Fibroblast of lung (primary cell): Measurements from ENCODE around the gene WDFY3. TPM values are rescaled to one million over a fixed set of nuclear protein-coding genes. Genes with fewer than 3 reads are reported as not detected.
A peak's percentile ranks its signal among the peaks of the same experiment; 100 is the strongest.

Experiments
- DNase-seq, 2 donors: peaks; one replicate each; pipeline versions ENCODE4 v3.0.0 to v3.0.0-alpha.2; 2010; ENCODE audit warnings: low read depth in 2 of 2
- H2AFZ ChIP-seq: 2 replicates; pipeline ENCODE4 v1.5.1; 2012; ENCODE audit warnings: low read length, control low read depth, inconsistent platforms
- H3K27ac ChIP-seq: 2 replicates; pipeline ENCODE4 v1.5.1; 2011; ENCODE audit warnings: low read length, control low read depth; ENCODE audit not compliant: insufficient read depth
- H3K27me3 ChIP-seq: 2 replicates; pipeline ENCODE4 v1.5.1; 2011; ENCODE audit warnings: mild to moderate bottlenecking, low read length; ENCODE audit not compliant: control insufficient read depth, insufficient read depth
- H3K36me3 ChIP-seq: 2 replicates; pipeline ENCODE4 v1.5.1; 2011; ENCODE audit warnings: low read length; ENCODE audit not compliant: control insufficient read depth, insufficient read depth
- H3K4me1 ChIP-seq: 2 replicates; pipeline ENCODE4 v1.5.1; 2011; ENCODE audit warnings: low read length; ENCODE audit not compliant: control insufficient read depth, insufficient read depth; ENCODE audit errors: extremely low read depth
- H3K4me2 ChIP-seq: 2 replicates; pipeline ENCODE4 v1.5.1; 2011; ENCODE audit warnings: low read length, control low read depth; ENCODE audit not compliant: insufficient read depth; ENCODE audit errors: extremely low read depth
- H3K4me3 ChIP-seq, 4 experiments: fragments of 200-600 bp in 1 of 4; sonication (generic) in 1 of 4; replicated peaks in 1 of 4; 2 replicates each; pipeline ENCODE4 v1.5.1; 2011 to 2016; ENCODE audit warnings: low read length in 4 of 4, low read depth in 3 of 4, mild to moderate bottlenecking in 3 of 4, control low read depth in 2 of 4, inconsistent platforms in 1 of 4, mixed read lengths in 1 of 4; ENCODE audit not compliant: insufficient read depth in 1 of 4; ENCODE audit errors: control extremely low read depth in 1 of 4
- H3K79me2 ChIP-seq: 2 replicates; pipeline ENCODE4 v1.5.1; 2012; ENCODE audit warnings: mild to moderate bottlenecking, low read length, inconsistent platforms; ENCODE audit not compliant: control insufficient read depth, insufficient read depth
- H3K9ac ChIP-seq: 2 replicates; pipeline ENCODE4 v1.5.1; 2011; ENCODE audit warnings: mild to moderate bottlenecking, low read length, control low read depth; ENCODE audit not compliant: insufficient read depth
- H3K9me3 ChIP-seq: 2 replicates; pipeline ENCODE4 v1.5.1; 2012; ENCODE audit warnings: low read depth, low read length; ENCODE audit not compliant: control insufficient read depth, insufficient read depth
- H4K20me1 ChIP-seq: 2 replicates; pipeline ENCODE4 v1.5.1; 2011; ENCODE audit warnings: low read length; ENCODE audit not compliant: control insufficient read depth, insufficient read depth; ENCODE audit errors: extremely low read depth
- EZH2 ChIP-seq: IDR thresholded peaks from 2 replicates; pipeline ENCODE4 v1.5.1; 2012; ENCODE audit warnings: low read length, control low read depth, mild to moderate bottlenecking; ENCODE audit errors: missing control alignments
- polyA plus RNA-seq, 2 donors: library from polyadenylated mRNA; depleted of rRNA in 1 of 2; stranded (reverse) in 1 of 2; unstranded in 1 of 2; fragments of >200 nt; gene quantifications; 2 replicates each; pipeline ENCODE4 v1.2.1, GENCODE V29; 2011 to 2012; ENCODE audit warnings: missing spikeins in 1 of 2
- total RNA-seq: library from RNA; depleted of rRNA; stranded (reverse); fragments of >200 nt; gene quantifications from 2 replicates; pipeline ENCODE4 v1.2.1, GENCODE V29; 2014
- TF ChIP-seq, protein P1 (sequence below), 2 donors: IDR thresholded peaks in 1 of 2; conservative IDR thresholded peaks in 1 of 2; 1 replicate in 1 of 2; 2 replicates in 1 of 2; pipeline ENCODE4 v1.5.1; 2011 to 2012; ENCODE audit warnings: low read length in 2 of 2, control low read depth in 1 of 2, inconsistent platforms in 1 of 2, low read depth in 1 of 2, mild to moderate bottlenecking in 1 of 2

WDFY3 gene
- total and polyA plus RNA-seq, 2 donors (not counting 1 experiment from before 2014, with no cell fraction given) = 26.8 to 88.8 TPM

DNA sequence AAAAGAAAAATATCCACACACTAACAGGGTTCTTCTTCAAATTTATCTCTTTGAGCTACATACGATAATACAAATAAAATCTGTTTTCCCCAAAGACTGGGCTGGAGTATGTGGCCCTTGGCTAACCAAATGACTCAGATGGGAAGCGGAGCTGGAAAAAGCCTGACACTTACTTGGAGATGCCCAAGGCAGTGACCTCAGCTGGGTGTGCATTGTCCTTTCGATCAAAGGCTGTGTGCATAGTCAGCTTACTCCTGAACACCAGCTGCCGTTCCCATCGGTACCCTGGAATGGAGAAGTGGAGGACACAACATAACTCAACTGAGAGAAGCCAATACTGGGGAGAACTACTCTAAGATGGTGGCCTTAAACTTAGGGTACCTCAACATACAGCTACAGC lies 288.5 kb downstream of the WDFY3 start:
- Histone ChIP-seq H3K36me3 (peaks cover 13% of the 10 kb centered on the region), H4K20me1 (no peaks in the 10 kb centered on the region), H3K27me3 (no peaks in the 10 kb centered on the region), H3K9ac (no peak overlapping the region), H3K4me2 (no peak overlapping the region), H3K27ac (no peak overlapping the region), H3K4me3 (no peak overlapping the region), H3K79me2 (no peaks in the 10 kb centered on the region), H3K4me1 (peaks cover 6% of the 10 kb centered on the region), H3K9me3 (no peaks in the 10 kb centered on the region), H2AFZ (no peak overlapping the region)
- no peak for DNase-seq
- TF ChIP-seq, protein P1, sequence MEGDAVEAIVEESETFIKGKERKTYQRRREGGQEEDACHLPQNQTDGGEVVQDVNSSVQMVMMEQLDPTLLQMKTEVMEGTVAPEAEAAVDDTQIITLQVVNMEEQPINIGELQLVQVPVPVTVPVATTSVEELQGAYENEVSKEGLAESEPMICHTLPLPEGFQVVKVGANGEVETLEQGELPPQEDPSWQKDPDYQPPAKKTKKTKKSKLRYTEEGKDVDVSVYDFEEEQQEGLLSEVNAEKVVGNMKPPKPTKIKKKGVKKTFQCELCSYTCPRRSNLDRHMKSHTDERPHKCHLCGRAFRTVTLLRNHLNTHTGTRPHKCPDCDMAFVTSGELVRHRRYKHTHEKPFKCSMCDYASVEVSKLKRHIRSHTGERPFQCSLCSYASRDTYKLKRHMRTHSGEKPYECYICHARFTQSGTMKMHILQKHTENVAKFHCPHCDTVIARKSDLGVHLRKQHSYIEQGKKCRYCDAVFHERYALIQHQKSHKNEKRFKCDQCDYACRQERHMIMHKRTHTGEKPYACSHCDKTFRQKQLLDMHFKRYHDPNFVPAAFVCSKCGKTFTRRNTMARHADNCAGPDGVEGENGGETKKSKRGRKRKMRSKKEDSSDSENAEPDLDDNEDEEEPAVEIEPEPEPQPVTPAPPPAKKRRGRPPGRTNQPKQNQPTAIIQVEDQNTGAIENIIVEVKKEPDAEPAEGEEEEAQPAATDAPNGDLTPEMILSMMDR (conservative IDR thresholded peaks at IDR 0.05 in 1 of 2, IDR thresholded peaks at IDR 0.05 in 1 of 2; ENCODE audit: low read depth in 1 of 2, low read length in 2 of 2) = no peak
- TF ChIP-seq EZH2 = no peak

DNA sequence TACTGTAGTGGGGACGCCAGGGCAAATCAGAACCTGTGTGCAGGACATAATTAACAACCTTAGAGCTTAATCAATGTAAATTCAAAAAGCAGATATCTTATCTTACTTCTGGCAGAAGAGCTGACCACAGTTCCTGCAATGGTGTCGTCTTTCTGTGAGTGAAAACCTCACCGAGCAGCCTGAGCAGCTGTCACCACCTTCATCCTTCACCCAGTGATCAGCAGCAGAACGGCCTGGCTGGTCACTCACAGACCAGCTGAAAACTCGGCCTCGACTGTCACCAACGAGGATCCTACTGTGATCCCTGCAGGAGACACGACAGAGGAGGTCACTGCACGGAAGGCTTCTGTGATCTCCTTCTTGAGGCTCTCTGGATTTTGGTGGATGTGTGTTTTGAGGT lies 289.4 kb downstream of the WDFY3 start:
- Histone ChIP-seq H3K27ac (no peak overlapping the region), H3K9ac (no peak overlapping the region), H4K20me1 (no peaks in the 10 kb centered on the region), H3K4me2 (no peak overlapping the region), H3K36me3 (peaks cover 13% of the 10 kb centered on the region), H3K27me3 (no peaks in the 10 kb centered on the region), H3K4me1 (peaks cover 6% of the 10 kb centered on the region), H2AFZ (no peak overlapping the region), H3K4me3 (no peak overlapping the region), H3K79me2 (no peaks in the 10 kb centered on the region), H3K9me3 (no peaks in the 10 kb centered on the region)
- TF ChIP-seq, protein P1 (conservative IDR thresholded peaks at IDR 0.05 in 1 of 2, IDR thresholded peaks at IDR 0.05 in 1 of 2; ENCODE audit: low read depth in 1 of 2, low read length in 2 of 2) = no peak
- no peak for TF ChIP-seq EZH2
- DNase-seq = no peak

DNA sequence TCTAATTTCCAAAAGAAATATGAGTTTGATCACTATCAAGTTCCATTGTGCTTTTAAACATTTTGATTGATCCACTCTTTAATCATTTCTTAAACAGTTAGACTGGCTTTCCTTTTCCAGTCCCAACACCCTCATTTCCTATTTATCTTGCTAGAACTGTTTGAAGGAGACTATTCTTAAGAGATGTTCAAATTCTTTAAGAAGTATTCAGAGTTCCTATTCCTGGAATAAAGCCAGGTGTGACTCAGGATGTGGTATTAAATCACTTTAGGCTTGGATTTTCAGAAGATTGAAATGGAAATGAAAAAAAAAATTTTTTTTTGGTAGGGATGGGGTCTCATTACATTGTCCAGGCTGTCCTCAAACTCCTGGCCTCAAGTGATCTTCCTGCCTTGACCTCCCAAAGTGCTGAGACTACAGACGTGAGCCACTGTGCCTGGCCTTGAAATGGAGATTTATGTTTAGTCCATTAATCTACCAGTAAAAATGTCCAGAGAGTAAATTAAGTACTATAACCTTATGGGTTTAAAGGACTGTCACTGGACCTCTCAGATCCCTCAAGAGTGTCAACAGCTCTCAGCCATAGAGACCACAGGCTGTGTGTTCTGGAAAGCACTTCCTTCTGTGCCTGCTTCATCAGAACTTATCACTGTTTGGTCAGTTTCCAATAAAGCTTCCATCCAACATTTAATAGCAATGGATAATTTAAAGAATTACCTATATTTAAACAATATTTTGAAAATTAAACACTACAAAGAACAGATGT lies 292.8 kb downstream of the WDFY3 start:
- no peak overlapping the region for H3K27ac ChIP-seq
- no peak overlapping the region for H3K4me3 ChIP-seq
- peaks cover 8% of the 10 kb centered on the region for H3K36me3 ChIP-seq
- peaks cover 2% of the 10 kb centered on the region for H3K4me1 ChIP-seq
- no peaks in the 10 kb centered on the region for H4K20me1 ChIP-seq
- H3K9ac ChIP-seq = no peak overlapping the region
- no peaks in the 10 kb centered on the region for H3K9me3 ChIP-seq
- H3K4me2 ChIP-seq = no peak overlapping the region
- peak; percentile 89 to 93 for DNase-seq
- TF ChIP-seq, protein P1 (conservative IDR thresholded peaks at IDR 0.05 in 1 of 2, IDR thresholded peaks at IDR 0.05 in 1 of 2; ENCODE audit: low read depth in 1 of 2, low read length in 2 of 2) = no peak
- no peak for TF ChIP-seq EZH2
- no peaks in the 10 kb centered on the region for H3K79me2 ChIP-seq
- no peak overlapping the region for H2AFZ ChIP-seq
- H3K27me3 ChIP-seq = no peaks in the 10 kb centered on the region
